Raji (cell line): ENCODE measurements around the gene PNPLA4.

ENCODE experiments used
- POLR2A ChIP-seq: IDR thresholded peaks from 2 replicates; pipeline ENCODE4 v1.6.1; 2011; ENCODE audit warnings: low read depth, low read length, control low read depth; ENCODE audit not compliant: insufficient read depth

The PNPLA4 gene

DNA sequence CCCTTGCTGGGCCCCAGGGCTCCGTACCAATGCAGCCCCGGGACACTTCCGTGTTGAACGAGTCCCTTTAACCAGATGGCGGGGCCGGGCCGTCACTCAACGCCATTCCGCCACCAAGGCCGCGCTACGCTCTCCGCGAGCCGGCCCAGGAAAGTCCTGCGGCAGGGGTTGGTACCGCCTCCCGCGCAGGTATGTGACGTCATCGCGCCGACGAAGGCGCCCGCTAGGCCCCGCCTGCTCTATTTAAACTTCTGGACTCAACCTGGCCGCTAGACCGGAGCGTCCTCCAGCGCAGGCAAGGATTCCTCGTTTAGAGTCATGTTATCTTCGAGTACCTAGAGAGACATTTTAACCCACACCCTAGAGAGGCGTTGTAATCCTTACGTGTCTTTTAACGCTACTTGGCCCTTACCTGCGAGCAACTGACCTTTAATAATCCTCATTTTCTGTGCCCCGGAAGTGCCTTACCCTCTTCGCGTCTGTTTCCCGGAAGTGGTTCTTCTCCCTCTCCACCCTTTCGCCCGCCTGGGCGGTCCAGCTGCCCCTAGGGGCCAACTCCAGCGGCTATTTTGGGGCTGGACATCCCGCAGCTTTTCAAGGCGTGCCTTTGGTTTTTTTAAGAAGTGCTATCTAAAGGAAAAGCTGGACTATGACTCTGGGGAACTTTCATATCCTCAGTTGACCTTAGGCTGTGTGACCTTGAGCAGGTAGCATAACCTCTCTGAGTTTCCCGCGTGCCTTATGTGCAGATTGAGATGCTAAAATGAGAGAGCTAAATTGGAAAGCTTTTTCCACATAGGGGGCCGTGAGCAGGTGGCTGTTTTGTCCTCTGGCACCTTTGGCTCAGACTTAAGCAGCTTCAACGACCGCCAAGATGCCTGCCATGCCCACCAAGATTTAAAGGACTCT lies at the start of gene PNPLA4:
Gene PNPLA4, minus strand, starts transcription at position 155 of the 909 bp plus-strand sequence. CDS start 1,294 bp downstream, outside the sequence.
- peak; percentile 71 for TF ChIP-seq POLR2A

DNA sequence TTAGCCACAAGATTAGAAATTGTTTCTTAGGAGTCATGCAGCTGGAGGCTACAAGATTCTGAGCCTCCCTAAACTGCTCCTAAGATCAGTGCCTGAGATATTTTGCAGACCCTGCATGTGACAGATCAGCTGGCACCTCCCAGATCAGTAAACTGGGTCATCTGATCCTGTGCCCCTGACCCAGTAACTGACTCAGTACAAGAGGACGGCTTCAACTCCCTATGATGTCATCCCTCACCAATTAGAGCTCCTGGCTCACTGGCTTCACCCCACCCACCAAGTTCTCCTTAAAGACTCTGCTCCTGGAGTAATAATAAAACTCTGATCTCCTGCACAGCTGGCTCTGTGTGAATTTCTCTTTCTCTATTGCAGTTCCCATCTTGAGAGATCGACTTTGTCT lies 45.4 kb upstream of the PNPLA4 start:
- TF ChIP-seq POLR2A: no peak

- no peak for TF ChIP-seq POLR2A
These were observed 43.2 kb upstream of the PNPLA4 start for GRCh38 chrX:7970428-7970827.

DNA sequence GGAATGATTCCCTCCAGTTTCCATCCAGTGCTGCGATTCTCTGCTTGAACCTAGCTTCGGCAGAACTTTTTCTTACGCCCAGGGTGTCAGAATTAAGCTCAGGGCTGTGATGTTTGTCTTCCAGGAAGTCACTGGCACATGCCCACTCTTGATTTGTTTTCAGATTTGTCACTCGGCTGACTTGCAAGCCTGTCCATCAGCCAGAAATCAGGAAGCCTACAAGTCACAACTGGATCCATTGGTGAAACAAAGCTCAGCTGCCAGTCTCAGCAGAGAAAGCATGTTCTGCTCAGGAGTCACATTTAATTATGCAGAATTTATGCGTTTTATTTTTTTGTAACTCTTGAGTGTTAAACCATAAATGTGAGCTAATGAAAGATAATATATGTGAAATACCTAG lies 38.2 kb upstream of the PNPLA4 start:
- no peak for TF ChIP-seq POLR2A

GRCh38 chrX:7960246-7960645 lies 33.0 kb upstream of the PNPLA4 start:
- TF ChIP-seq POLR2A: no peak

DNA sequence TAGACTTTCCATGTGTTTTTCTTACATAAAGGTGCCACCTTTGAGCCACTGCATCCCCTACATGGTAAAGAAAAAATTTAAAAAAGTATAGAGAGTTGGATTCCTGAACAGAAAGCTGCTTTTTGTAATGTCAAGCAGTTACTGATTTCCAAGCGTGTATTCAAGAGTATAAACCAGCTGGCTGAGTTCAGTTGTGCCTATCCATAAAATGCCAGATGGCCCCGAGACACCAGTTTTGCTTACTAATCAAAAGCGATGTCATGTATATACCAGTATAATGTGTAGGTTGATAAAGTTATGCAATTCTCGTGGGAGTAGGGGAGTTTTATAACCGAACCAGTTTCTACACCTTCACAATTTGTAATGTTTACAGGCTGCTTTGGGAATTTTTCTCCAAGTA lies 26.2 kb upstream of the PNPLA4 start:
- no peak for TF ChIP-seq POLR2A

DNA sequence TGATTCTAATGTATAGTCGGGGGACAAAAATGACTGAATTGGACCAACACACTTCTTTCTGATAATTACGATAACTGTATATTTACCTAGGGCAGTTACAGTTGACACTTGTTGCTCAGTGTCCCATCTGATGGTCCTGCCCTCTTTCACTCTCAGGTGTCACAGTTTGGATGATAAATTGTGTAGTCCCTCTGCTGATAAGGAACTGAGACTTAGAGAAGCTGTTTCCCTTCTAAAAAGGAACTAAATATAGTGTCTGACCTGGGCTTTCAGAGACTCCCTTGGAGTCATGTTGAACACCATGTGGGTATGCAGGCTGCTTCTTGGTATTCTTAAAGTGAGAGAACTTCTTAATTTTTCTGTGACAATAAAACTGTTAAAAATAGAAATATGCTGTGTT lies 23.7 kb upstream of the PNPLA4 start:
- no peak for TF ChIP-seq POLR2A

GRCh38 chrX:7948483-7948882 lies 21.3 kb upstream of the PNPLA4 start:
- TF ChIP-seq POLR2A: no peak

GRCh38 chrX:7946960-7947359 lies 19.7 kb upstream of the PNPLA4 start:
- TF ChIP-seq POLR2A: no peak

- no peak for TF ChIP-seq POLR2A
These were observed 16.5 kb upstream of the PNPLA4 start for GRCh38 chrX:7943600-7944245.

DNA sequence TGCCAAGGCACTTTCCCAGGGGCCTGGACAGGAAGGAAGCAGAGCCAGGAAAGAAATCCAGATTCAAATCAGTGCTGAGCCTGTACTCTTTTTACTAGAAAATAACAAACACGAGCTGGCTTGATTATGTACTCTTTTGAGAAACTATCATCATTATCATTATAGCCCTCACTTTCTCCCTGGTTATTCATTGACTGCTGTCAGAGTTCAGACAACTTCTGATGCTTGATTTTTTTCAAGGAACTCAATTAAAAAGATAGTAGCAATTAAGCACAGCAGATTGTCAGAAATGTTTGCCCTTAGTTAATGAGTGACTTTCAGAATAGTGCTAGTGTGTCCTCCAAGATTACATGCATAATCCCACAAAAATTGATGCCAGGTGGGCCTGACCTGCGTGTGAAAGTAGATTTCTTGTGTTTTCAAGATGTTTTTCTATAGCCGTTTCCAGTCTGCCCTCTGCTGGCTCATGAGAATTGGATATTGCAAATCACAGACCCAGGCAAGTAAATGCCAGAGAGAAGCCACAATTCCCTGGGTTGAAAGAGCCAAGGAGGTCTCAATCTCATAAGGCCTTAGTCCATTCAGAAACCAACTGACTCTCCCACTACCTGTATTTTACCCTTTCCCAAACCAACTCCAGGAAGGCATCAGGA lies 14.3 kb upstream of the PNPLA4 start:
- no peak for TF ChIP-seq POLR2A

DNA sequence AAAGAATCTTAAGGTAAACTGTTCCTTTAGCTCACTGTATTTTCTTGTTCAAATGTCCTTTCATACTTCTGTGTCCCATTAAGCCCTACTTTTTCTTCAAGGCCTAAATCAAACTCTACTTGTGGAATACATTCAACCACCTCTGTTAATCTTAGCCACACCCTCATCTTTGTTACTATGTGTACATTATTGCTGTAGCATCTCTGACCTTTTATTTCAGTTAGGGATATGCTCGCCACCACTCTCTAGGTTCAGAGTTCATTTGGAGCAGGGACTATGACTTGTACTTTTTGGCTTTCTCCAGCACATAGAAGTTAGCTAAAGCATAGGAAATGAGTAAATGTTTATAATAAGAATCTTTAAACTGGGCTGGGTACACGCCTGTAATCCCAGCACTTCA lies 6.8 kb upstream of the PNPLA4 start:
- no peak for TF ChIP-seq POLR2A

DNA sequence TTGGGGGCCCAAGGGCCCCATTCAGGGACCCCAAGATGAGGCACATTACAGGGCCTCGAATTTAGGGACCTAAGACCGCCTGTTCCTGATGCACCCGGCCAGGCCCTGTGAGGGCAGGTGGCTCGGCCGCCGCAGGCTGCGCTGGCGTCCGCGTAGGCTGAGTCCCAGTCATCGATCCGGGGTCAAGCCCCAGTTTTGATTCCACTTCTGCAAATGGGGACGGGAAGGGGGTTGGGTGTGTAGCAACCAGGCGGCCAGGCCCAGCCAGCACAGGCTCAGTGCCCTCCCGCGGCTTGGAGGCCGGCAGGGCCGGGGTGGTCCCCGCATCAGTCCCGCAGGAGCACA lies 327 bp downstream of the PNPLA4 start:
- no peak for TF ChIP-seq POLR2A

- TF ChIP-seq POLR2A: no peak
These were observed 712 bp downstream of the PNPLA4 start for GRCh38 chrX:7926501-7926900.

- TF ChIP-seq POLR2A: no peak
These were observed 1.2 kb downstream of the PNPLA4 start for GRCh38 chrX:7925867-7926472.
